Fibroblast of skin of left biceps (primary cell): Measurements from ENCODE around the gene SCN8A.

ENCODE experiments used
- DNase-seq, 2 experiments: peaks; one replicate each; pipeline ENCODE4 v3.0.0-alpha.2; 2013; ENCODE audit warnings: low read depth in 2 of 2

The SCN8A gene

GRCh38 chr12:51717326-51717925 lies 126.4 kb downstream of the SCN8A start:
- DNase-seq, result no peak

- DNase-seq, result no peak
Measured at GRCh38 chr12:51721282-51721940, 130.4 kb downstream of the SCN8A start.

DNA sequence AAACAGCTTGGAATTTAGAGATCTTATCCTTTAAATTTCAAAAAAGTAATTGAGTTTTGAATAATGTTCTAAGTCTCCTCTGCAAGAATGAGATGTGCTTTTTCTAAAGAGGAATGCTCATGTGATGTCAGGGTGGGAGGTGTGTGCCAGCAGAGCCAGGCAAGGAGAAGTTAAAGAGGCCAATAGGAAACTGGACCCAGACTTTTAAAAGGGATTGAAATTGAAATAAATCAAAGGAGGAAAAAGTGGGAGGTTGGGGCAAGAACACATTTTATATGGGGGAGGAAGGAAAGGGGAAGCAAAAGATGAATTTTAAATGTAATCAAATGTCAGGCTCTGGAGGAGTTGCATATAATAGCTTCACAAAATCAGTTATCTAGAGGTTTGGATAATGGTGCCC lies 131.4 kb downstream of the SCN8A start:
- no peak for DNase-seq

- no peak for DNase-seq
Measured at GRCh38 chr12:51726161-51726560, 135.1 kb downstream of the SCN8A start.

DNA sequence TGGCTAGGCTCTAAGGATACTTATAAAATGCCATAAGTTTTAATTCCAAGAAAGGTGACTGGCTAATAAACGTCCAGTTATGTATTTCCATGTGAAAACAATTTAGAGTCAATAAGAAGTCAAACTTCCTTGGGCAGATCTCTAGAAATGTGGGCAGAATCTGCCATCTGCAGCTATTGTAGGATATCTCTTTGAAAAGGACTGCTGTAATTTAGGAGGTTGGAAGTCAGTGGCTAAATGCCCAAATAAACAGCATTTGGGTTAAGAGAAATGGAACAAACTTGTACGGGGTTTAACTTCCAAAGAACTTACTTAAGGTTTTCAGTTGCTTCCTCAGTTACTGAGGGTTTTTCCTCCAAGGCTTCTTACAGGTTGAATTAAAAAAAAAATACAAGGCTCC lies 135.9 kb downstream of the SCN8A start:
- no peak for DNase-seq

DNA sequence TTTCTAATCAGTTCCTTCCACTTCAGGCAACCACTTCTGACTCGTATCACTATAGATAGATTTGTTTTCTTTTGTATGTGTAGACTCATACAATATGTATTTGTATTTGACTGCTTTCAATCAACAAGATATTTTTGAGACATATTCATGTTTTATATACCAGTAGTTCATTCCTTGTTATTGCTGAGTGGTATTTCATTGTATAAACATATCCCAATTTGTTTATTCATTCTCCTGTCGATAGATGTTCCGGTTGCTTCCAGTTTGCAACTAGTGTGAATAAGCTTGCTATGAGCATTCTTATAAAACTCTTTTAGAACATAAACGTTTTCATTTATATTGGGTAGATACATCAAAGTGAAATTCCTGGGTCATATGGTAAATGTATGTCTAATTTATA lies 138.3 kb downstream of the SCN8A start:
- DNase-seq, result peak in 1 of 2 experiments; percentile 8

DNA sequence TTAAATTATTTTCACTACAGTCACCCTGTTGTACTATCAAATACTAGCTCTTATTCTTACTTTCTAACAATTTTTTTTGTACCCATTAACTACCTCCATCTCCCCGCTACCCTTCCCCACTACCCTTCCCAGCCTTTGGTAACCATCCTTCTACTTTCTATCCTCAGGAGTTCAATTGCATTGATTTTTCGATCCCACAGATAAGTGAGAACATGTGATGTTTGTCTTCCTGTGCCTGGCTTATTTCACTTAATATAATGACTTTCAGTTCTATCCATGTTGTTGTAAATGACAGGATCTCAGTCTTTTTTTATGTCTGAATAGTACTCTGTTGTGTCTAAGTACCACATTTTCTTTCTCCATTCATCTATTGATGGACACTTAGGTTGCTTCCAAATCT lies 139.7 kb downstream of the SCN8A start:
- DNase-seq, result no peak

DNA sequence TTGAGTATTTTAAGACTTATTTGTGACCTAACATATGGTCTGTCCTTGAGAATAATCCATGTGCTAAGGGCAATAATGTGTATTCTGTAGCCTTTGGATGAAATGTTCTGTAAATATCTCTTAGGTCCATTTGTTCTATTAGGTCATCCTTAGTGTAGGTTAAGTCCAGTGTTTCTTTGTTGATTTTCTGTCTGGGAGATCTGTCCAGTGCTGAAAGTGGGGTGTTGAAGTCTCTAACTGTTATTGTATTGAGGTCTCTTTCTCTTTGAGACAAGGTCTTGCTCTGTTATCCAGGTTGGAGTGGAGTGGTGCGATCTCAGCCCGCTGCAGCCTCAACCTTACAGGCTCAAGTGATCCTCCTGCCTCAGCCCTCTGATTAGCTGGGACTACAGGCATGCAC lies 149.5 kb downstream of the SCN8A start:
- DNase-seq, result no peak

DNA sequence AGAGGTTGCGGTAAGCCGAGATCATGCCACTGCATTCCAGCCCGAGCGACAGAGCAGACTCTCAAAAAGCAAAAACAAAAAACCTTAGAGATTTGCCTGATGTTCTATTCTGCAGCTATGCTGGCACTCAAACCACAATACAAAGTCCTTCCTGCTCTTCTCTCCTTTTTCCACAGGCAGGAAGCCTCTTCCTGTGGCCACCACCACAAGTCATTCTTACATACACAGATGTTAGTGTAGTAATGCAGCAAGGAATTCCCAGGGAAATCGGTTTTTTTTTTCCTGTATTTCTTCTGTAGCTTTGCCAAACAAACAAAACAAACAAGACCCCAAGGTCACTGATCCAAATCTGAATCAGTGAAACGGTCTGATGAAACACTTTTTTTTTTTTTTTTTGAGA lies 153.2 kb downstream of the SCN8A start:
- no peak for DNase-seq

- no peak for DNase-seq
Measured at GRCh38 chr12:51744957-51745356, 153.9 kb downstream of the SCN8A start.

DNA sequence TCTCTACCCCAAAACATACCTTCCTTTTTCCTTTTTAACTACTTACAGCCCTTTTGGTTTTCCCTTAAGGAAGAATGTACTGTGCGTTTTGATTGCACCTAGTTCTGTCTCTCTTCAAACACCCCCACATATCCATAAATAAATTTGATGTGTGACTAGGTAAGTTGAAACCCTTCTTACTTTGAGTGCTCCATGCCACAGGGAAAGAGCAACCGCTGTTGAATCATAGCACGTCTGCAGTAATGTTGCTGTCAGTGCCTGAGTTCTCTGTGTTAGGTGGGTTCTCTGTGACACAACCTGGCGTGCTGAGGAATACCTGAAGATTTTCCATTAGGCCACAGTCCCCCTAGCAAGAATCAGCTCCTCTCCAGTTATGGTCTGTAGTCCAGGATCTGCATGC lies 155.4 kb downstream of the SCN8A start:
- DNase-seq, result no peak

DNA sequence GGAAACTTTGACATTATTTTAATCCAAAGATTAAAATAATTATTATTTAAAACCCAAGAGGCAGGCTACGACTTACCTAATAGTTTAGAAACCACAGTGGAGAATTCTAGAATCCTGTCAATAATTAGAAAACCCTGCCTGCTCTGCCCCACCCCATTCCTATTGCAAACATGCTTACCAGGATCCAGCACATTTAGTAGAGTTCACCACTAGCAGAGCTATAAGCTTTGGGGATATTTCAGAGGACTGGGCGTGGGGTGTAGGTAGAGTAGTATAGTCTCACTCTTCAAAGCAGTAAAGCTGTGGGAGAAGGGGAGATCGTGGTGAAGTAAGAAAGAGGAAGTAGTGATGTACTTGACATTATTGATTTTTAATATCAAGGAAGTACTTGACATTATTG lies 157.2 kb downstream of the SCN8A start:
- no peak for DNase-seq

- no peak for DNase-seq
Measured at GRCh38 chr12:51749206-51749985, 158.4 kb downstream of the SCN8A start.

DNA sequence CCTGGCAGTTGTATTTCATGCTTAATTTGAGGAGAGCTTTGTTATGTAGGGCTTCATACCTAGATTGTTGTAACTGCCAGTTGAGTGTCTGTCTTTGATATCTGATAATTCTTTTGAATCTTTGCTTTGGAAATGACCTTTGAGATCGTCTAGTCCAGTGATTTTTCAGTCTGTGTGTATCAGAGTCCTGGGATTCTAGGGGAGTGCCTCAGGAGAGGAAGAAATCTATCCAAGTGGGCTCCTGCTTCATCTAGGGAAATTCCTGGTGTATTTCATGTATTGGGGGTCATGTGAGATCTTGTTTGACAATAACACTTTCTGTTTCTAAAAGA lies 158.9 kb downstream of the SCN8A start:
- no peak for DNase-seq

DNA sequence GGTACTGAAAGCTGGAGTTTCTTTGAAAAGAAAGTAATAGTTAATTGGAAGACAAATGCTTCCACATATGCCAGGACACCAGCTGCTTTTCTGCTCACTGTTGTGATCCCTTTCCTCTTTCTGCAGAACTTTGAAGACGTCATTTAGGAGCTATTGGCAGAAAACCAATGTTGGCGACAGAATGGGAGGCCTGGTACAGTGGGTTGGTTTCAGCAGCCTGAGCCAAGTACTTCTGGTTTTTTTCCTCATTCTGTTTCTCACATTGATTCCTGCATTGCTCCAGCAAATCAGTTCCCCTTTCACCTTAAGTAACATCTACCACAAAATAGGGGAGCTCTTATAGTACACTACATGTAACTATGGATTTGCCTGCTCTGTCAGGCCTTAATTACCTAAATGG lies 160.6 kb downstream of the SCN8A start:
- no peak for DNase-seq

DNA sequence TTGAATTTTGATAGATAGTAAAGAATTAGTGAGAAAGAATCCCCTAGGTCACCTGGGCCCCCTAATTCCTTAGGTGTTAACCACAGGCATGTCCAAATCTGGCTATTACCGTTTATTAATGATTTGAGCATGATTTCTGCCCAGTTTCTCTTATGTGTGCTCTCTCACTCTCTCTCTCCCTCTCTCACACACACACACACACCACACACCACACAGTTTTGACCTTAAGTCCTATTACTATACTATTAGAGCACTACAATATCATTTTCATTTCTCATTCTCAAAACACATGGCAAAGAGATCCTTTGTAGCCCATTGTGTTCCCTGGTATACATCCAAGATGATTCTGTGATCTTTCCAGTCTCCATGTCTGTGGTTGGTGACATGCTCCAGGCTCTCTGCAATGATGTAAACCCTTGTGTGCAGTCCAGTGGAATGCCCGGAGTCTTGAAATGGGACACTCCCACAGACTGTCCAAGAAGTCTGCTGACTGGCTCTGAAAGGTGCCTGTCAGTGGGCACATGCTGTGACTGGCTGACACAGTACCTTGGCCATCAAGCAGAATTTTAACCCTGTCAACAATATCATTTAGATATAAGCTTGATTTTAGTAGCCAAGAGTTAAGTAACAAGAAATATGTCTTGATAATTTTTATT lies 161.3 kb downstream of the SCN8A start:
- DNase-seq, result peak; percentile 33 to 37

GRCh38 chr12:51753980-51754675 lies 163.1 kb downstream of the SCN8A start:
- no peak for DNase-seq

DNA sequence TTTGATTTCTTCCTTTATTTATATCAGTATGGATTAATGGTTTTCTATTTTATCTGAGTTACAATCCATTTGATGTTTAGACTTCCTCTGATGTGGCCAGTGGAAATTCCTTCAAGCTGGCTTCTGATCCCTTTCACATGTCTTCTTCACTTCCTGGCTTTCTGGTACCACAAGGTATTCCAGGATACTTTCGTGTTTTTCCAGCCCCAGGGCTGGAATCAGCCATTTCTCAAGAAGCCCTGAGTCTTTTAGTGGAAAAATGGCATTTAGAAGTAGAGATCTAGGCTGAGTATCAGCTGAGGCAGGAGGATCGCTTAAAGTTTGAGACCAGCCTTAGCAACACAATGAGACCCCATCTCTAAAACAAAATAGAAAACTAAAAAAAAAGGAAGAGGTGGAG lies 164.2 kb downstream of the SCN8A start:
- DNase-seq, result no peak

- DNase-seq, result no peak
Measured at GRCh38 chr12:51759175-51759574, 168.1 kb downstream of the SCN8A start.

GRCh38 chr12:51759695-51760094 lies 168.7 kb downstream of the SCN8A start:
- DNase-seq, result no peak

- DNase-seq, result no peak
Measured at GRCh38 chr12:51760231-51760630, 169.2 kb downstream of the SCN8A start.

GRCh38 chr12:51763743-51764142 lies 172.7 kb downstream of the SCN8A start:
- no peak for DNase-seq
